ENCODE results near the gene IDH3B.

GRCh38 chr20:2610941-2611720, 52.9 kb downstream of the IDH3B start:
- TF ChIP-seq CTCF (IDR thresholded peaks at IDR 0.05 in 8 of 11, conservative IDR thresholded peaks at IDR 0.05 in 3 of 11) (no peak), POLR2A (IDR thresholded peaks at IDR 0.05) (no peak), POLR2AphosphoS5 (IDR thresholded peaks at IDR 0.05) (no peak)
